HS-27A (cell line): ENCODE measurements around the gene RTN4.

Source experiments
- DNase-seq: peaks from one replicate; pipeline ENCODE4 v3.0.0-alpha.2; 2012; ENCODE audit warnings: low read depth, missing footprints

Gene RTN4

DNA sequence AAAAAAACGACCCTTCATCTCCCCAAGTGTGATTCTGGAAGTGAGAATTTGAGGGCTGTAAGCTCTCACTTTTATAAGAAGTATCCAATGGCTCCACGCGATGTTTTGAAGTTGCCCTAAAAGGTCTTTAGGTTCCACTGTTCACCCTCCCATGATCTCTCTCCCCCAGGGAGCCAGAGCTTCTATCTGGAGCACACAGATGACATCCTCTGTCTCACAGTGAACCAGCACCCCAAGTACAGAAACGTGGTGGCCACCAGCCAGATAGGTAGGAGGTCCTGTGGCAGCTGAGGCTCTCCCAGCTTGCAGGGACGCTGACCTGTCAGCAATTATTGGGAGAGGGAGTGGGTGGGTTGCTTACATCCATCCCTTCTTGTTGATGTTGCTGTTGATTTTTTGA lies 97.8 kb downstream of the RTN4 start:
- no peak for DNase-seq

DNA sequence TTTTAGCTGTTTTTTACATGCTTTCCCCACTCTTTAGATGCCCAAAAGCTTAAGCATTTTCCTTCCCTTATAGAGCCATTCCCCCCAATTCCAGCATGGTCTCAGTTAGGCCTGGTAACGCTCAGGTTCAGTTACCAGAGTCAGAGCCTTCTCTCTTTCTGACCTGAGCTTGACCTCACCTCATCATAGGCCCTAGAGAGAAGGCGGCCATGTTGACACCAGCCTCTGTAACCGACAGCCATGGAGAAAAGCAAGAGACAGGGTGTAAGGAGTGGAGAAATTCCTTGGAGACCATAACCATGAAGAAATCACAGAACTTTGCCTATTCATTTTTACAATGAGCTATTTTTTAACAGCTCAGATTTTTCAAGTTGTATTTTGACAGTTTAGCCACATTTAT lies 99.4 kb downstream of the RTN4 start:
- no peak for DNase-seq

GRCh38 chr2:54949431-54949830 lies 100.8 kb downstream of the RTN4 start:
- no peak for DNase-seq

DNA sequence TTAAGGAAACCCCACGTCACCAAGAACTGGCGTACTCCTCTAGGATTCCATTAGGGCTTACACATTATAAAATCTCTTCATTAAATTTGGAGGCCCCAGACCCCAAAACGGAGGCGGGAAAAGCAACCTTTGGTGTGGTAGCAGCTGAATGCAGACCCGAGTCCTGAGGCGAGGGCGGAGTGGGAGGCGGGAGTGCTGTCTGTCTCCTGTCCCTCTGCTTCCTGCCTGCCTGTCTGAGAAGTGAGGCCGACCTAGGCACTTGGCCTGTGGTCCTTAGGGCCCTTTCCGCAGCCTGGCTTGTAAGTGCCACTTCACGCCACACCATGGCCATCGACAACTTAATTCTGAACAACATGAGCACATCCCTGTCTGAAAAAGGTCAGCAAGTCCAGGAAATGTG lies 102.1 kb downstream of the RTN4 start:
- DNase-seq = no peak

DNA sequence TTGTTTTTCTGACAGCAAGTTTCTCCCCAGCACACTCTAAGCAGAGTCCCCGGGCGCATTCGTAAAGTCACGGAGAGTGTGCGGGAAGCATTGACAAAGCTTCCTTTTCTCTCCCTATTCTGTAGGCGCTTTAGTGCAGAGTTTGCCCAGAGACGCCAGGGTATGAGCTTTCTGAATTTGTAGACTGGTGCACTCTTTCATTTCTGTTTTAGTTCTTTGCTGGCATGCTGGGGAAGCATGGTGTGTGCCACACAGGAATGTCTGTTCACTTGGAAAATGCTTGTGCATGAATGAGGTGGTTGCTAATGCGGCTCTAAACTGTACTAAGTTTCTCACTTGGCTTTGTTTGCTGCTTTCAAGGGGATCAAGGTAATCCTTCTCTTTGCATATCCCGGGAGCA lies 102.6 kb downstream of the RTN4 start:
- DNase-seq = no peak

DNA sequence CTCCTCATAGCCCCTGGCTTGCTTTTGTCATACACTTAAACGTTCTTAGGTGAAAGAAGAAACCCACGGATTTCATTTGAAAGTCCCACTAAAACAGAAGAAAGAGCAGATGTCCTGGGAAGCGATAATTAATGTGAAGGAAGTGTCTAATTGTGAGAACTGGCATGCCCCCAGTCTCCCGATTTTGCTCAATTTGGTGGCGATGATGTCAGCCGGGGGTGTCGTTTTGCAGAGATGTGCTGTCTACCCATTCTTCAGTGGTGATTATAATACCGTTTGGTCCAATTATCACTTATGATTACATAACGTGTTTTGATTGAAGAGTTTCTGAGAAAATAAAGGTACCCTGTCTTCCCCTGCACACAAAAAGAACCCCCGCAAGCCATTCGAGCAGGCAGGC lies 103.1 kb downstream of the RTN4 start:
- no peak for DNase-seq

DNA sequence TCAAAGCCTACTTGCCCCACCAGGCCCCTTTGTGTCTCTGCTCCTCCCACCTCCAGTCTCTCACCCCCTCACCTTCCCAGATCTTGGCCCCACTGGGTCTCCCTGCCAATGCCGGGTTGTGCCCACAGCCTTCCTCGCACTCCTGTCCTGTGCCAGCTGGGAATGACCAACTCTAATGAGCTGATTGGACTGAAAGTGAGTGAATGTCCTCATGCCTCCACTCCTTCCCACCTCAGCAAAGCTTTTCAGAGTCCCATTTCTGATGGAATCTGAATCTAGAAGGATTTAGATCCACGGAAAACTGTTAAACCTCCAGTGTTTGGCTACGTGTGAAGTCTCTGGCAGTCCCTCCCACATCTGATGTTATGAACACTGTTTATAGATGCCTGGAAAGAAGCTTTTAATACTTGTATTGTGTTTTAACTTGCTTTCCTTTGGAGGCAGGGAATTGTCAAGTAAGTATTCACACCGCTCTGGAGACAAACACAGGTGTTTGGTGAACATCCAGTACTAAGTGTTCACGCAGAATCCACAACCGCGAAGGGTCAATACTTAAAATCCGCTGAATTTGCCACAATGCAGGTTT lies 103.9 kb downstream of the RTN4 start:
- no peak for DNase-seq

- no peak for DNase-seq
Measured at GRCh38 chr2:54945391-54946219, 104.6 kb downstream of the RTN4 start.

- DNase-seq = no peak
Measured at GRCh38 chr2:54944724-54945326, 105.4 kb downstream of the RTN4 start.

DNA sequence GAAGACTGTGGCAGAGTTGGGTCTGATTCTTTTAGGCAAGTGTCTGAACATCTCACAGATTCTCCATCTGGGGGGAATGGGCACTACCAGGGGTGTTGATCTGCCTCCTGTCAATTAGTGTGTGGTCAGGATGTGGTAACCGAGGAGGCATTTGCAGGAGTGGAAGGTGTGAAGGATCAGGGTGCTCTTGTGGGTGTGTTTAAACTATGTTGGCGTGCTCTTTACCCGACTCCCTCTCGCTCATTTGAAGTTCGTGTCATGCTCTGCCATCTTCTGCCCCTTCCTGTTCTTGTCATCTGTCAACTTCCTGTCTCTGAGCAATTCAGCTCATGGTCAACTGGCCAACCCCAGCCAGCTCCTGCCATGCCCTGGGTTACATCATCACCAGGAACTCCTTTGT lies 107.9 kb downstream of the RTN4 start:
- DNase-seq = no peak

GRCh38 chr2:54941248-54941984 lies 108.8 kb downstream of the RTN4 start:
- DNase-seq = no peak

GRCh38 chr2:54940723-54941122 lies 109.5 kb downstream of the RTN4 start:
- DNase-seq = no peak

- no peak for DNase-seq
Measured at GRCh38 chr2:54939446-54940118, 110.7 kb downstream of the RTN4 start.

- no peak for DNase-seq
Measured at GRCh38 chr2:54936766-54937165, 113.5 kb downstream of the RTN4 start.

- no peak for DNase-seq
Measured at GRCh38 chr2:54935389-54935788, 114.9 kb downstream of the RTN4 start.

DNA sequence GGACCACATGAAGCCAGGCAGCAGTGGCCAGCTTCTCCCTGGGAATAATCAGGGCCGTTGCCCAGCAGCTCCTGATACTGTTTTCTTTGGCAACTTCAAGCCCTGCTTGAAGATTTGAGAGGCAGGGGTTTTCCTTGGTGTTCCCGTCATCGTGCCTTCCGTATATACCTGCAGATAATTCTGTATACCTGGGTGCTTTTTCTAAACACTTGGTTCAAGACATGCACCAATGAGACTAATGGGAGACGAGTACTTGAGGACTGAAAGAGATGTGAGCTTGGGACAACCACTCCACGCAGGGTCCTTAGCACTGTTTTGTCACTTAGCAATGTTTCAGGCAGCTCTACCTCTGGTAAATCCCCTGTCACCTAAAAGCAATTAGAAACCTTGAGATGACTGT lies 118.8 kb downstream of the RTN4 start:
- DNase-seq = no peak

DNA sequence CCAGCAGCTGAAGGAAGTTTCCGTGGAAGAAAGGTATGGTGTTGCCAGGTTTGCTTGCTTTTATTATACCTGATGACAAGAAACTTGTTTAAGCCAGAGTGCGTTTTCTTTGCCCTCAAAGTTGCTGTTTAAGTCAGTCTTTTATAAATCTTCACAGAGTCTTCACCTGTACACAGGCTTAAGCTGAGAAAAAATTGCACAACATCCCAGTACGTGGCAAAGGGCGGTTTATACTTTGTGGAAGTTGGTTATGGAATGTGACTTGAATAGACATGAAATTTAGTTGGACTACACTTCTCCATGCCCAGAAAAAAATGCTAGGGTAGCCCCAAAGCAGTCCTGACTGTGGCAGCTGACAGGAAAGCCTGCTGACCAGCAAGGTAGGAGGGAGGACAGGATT lies 121.5 kb downstream of the RTN4 start:
- DNase-seq = no peak

GRCh38 chr2:54927751-54928615 lies 122.3 kb downstream of the RTN4 start:
- DNase-seq = no peak

GRCh38 chr2:54927085-54927750 lies 123.0 kb downstream of the RTN4 start:
- DNase-seq = no peak

DNA sequence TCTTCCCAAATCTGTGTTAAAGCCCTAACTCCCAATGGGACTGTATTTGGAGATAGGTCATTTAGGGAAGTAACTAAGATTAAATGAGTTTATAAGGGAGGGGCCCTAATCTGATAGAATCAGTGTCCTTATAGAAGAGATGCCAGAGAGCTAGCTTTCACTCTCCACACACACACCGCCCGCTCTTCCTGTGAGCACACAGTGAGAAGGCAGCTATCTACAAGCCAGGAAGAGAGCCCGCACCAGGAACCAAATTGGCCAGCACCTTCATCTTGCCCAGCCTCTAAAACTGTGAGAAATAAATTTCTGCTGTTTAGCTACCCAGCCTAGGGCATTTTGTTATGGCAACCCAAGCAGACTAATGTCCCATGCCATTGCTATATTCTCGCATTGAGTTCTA lies 125.2 kb downstream of the RTN4 start:
- no peak for DNase-seq

GRCh38 chr2:54924121-54924520 lies 126.1 kb downstream of the RTN4 start:
- no peak for DNase-seq
